SK-MEL-5 (cell line): Measurements from ENCODE around the gene IL7R. TPM values are rescaled to one million over a fixed set of nuclear protein-coding genes. Genes with fewer than 3 reads are reported as not detected.
"Not testable (repeated sequence)": the region's sequence is repeated elsewhere in the genome, so short reads cannot be mapped to it uniquely, and the experiment has no call there.

ENCODE experiments used
- DNase-seq: peaks from one replicate; pipeline ENCODE4 v3.0.0-alpha.2; 2016; ENCODE audit warnings: low read depth, low spot score
- in situ Hi-C: cut with HindIII; loops from 2 replicates; pipeline ENCODE4 v1.10.0; 2016; ENCODE audit warnings: low sequenced_read_pairs, high pct_unique_total_duplicates, low pct_unique_long_range_greater_than_20kb
- total RNA-seq: library from RNA; depleted of rRNA; stranded (reverse); fragments of >200 nt; shearing (Covaris generic); gene quantifications from 2 replicates; pipeline ENCODE4 v1.2.3, GENCODE V29; 2014

Gene IL7R
- total RNA-seq, 1 experiment from 2014 or later: 0.18 TPM

DNA sequence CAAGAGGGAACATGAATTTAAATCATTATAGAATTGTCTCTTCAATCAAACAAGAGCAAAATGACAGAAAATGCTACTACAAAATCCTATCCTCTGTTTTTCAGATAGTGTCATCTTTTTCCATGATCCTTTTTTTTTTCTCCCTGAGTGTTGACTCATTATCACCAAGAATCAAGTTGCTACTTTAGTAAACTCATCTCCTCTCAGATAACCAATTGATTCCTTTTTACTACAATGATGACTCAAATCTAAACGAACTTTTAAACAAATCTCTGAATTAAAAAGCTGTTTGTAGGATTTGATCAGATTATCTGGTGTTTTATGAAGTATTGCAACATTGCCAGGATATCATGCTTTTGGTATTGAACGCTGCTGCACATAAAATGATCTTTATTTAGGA, 23.9 kb upstream of the IL7R start:
- no peak for DNase-seq
- in situ Hi-C loops: no loop called here

DNA sequence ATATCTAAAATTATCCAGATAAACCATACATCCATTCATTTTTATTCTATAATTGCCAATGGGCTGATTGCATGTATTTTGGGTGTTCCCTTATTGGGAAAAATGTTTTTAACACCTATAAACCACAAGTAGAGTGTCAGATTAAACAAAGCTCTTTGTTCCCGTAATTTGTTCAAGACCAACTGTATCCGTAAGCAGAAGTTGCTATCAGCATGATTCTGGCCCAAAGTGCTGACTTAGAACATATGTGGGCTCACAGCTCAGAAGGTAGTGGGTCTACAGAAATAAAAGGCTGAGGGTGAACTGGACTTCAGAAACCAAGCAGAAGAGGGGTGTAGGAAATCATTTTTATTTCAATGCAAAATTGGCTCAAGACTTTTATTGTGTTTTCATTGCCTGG, 23.5 kb upstream of the IL7R start:
- no peak for DNase-seq
- in situ Hi-C loops: no loop called here

DNA sequence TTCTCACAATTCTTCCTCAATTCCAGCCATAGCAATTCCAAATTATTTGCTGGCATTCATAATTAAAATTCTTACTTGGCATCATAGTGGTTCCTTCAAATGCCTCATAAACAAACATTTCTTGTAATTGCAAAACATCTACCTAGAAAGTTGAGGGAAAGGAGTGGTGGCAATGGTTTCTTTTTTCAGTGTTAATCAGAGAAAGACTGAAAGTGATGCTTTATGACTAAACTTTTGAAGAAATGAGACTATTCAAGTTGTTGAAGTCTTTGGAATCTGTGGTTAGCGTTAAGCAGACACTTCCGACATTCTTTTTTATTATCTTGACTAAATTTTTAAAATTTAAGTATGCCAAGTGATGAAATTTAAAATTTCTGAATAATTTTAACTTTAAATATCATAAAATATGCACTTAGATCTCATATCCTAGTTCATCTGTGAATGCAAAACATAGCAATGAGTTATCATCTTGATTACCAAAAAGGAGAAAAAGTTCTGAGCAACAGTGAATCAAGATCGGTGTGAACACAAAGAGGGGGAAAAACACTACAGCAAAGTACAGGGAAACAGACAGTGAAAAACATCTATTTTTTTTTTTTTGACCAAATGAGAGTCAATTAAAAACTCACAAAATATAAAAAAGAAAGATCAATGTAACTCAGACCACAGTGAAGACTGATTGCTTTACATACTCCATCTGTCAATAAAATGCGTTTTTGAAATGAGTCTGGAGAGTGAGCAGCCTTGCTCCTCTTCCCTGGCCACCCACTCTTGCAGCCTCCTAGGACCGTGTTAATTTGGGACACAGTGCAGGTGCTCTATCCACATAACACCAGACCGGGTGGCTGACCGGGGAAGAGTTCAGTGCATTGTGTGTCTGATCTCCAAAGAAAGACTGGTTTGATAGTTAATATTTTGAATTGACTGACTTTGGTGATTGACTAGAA, 20.6 kb upstream of the IL7R start:
- DNase-seq: no peak
- in situ Hi-C loops: no loop called here

DNA sequence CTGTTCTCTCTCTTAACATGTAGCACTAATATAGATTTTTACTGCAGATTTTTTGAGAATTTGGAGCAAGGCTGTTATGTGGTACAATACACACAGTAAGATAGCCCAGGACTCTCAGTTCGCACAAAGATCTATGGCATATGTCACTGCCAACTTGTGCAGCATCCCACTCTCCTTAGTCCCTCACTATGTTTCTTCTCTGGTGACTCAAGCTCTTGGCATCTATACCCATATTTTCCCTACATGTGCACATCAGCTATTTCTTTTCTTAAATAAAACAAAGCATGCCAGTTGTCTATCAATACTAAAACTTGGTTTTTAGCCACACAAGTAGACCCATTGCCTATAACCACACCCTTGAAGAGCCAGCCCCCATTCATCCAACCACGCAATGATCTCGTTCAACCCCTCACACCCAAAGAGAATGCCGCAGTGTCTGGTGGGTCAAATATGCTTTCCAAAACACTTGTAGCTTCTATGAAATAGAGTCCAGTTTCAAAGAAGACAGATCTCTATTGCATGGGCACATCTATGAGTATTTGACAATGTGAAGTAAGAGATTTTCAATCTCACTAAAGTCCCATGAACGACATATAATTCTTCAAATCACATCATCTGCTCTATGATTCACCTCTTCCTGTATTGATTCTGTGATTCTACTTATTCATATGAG, 18.2 kb upstream of the IL7R start:
- DNase-seq: no peak
- in situ Hi-C loops: no loop called here

DNA sequence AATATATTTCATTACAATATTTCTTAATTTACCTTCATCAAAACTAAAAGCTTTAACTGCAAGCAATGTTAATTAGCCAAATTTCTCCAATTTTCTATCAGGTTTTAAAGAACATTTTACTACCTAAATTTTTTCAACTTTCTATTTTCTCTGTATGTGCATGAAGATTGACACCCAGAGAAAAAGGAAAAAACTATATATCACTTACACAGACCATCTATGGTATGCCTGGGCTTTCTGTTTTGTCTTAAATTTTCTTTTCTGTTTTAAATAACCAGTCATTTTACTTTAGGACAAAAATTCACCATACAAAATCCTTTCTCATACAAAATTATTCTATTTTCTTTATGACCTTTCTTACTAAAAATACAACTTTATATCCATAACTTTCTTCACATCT, 13.8 kb upstream of the IL7R start:
- in situ Hi-C loops: no loop called here
- DNase-seq: no peak

DNA sequence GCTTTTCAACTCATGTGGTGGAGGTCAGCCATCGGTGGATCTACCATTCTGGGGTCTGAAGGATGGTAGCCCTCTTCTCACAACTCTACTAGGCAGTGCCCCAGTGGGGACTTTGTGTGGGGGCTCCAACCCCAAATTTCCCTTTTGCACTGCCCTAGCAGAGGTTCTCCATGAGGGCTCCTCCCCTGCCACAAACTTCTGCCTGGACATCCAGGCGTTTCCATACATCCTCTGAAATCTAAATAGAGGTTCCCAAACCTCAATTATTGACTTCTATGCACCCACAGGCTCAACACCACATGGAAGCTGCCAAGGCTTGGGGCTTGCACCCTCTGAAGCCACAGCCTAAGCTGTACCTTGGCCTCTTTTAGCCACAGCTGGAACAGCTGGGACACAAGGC, 11.2 kb upstream of the IL7R start:
- in situ Hi-C loops, DNase-seq: not testable (repeated sequence)

DNA sequence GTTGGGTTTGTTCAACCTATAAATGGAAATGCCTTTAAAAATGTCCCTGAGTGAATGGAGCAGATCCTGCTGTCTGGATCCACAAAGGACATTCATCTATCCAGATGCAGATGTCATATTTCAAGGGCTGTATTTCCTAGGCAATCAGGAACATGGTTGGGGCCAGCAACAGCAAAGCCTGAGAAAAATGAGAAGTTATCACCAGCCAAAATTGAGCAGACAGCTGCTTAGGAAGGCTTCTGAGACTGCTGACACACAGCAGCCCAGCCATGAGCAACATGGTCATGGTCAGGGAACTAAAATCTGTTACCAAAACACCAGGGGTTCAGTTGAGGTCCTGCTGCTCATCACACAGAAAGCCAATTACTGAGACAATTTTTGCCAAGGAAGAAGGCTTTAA, 9.2 kb upstream of the IL7R start:
- in situ Hi-C loops: no loop called here
- no peak for DNase-seq

DNA sequence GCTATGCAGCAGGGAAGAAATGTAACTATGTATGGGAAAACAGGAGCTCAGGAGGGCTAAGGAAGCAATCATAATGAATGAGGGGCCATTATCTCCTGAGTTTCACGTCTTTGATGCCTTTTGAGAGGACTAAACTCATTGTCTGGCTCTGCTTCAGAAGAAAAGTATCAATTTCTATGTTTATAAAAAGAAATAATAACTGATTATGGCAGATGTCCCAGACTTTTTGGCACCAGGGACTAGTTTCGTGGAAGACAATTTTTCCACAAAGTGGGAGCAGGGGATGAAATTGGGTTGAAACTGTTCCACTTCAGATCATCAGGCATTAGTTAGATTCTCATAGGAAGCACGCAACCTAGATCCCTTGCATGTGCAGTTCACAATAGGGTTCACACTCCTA, 8.7 kb upstream of the IL7R start:
- no peak for DNase-seq
- in situ Hi-C loops: no loop called here

DNA sequence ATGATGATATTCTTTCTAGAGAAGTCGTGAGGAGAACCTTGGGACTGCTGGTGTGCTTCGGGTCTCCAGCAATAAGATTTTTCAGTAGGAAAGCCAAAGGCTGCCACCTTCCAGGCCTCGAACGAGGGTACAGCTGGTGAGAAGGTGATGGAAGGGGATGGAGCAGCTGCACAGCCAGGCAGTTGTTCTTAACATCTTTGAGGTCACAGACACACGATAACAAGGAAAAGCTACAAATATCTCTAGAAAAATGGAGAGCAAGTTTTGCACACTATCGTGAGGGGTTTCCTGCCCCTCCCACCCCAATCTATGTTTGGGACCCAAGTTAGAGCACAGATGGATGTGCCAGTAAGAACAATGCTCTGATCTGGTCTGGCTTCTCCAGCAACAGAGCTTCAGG, 6.8 kb upstream of the IL7R start:
- no peak for DNase-seq
- in situ Hi-C loops: no loop called here

DNA sequence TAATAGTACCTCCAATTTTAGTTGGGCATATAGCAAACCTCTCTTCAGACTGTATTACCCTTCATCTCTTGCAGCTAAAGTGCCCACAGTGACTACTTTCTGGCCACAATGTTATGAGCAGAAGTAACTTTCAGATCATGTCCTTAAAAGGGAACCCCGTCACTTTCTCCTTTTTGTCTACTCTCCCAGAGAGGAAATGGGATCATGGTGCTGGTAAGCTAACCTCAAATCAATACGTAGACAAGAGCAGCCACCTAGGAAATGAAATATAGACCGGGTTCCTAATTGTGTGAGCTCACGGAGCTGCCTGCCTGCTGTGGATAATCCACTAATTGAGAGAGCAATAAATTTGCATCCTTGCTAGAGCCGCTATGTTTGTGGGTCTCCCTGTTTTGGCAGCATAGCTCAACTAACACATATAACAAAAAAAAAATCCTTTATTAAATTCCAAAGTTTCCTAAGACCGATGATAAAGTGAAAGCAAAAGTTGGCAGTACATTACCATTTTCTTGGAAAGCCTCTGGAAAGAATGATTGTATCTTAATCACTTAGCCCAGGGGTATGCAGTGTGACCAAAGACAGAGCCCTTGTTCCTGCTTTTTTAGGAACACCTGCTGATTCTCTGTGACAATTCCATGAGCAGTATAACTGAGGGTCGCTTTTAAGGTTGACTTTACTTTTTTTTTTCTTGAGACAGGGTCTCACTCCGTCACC, 5.6 kb upstream of the IL7R start:
- DNase-seq: no peak
- in situ Hi-C loops: no loop called here

DNA sequence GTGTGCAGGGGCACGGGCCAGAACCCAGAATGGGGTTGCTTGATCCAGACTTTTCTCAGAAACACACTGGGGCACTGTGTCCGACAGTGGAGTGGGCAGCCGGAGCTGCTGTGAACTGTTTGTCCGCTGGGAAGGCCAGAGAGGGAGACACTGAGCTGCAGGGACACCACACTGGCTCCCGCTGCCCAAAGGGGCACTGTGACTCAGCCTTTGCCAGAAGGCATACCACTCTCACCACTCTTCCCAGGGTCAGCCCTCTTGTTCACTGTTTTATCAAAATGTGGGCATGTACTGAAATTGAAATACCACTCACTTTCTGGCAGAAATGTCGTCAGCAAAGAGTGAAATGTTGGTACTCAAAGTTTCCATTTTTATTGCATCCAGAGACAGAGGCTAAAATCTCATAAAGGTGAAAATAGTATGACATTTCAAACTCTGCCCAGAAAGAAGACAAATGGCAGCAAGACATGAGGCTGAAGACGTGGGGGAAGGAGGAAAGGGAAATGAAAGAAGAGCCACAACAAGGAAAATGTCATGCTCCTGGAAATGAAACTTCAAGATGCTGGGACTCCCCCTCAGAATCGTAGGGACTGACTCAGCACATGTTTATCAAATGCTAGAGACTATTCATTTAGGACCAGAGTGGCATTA, 4.5 kb upstream of the IL7R start:
- DNase-seq: peak; percentile 51
- in situ Hi-C loops: no loop called here

DNA sequence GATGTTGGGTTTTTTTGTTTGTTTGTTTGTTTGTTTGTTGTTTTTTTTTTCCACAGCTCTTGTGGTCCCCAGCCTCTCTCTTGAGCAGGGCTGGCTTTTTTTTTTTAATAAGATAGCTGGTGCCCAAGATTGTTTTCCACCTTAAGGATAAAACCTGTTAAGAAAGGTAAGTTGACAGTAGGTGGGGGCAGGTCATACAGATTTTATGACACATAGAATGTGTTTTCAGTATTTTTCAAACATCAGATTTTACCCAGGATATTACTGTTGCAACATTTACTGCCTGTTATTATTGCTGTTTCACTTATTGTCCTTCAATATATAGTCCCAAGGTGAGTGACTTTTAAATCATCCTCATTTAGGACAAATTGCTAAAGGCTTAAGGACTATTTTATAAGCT, 3.9 kb upstream of the IL7R start:
- in situ Hi-C loops: no loop called here
- DNase-seq: no peak

DNA sequence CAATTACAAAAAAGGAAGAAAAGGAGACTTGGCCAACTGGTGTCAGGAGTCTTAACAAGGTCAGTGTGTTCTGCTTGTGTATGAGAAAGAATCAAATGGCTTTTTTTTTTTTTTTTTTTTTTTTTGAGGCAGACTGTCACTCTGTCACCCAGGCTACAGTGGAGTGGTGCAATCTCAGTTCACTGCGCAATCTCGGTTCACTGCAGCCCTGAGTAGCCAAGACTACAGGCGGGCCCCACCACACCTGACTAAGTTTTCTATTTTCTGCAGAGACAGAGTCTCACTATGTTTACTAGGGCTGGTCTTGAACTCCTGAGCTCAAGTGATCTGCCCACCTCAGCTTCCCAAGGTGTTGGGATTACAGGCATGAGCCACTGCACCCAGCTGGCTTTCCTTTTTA, 3.1 kb upstream of the IL7R start:
- in situ Hi-C loops: no loop called here

DNA sequence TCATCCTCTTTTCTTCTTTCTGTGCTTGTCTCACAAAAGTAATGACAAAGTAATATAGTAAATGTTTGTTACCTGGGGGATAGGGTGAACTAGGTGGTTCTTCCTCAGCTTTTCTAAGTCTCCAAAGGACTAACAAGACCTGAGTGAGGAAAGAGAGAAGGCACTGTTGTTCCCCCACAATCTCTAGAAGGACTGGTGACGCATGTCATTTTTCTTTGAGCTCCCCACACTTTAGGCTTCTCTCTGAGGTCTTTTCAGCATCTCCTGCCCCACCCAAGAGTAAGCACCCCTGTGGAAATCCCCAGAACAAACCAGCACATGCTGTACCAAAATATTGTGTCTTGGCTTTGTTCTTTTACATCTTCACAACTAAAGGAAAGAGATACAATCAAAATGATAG, 2.4 kb upstream of the IL7R start:
- in situ Hi-C loops: no loop called here
- no peak for DNase-seq

More for the DNA sequence above, 3.1 kb upstream of the IL7R start:
- DNase-seq: no peak

DNA sequence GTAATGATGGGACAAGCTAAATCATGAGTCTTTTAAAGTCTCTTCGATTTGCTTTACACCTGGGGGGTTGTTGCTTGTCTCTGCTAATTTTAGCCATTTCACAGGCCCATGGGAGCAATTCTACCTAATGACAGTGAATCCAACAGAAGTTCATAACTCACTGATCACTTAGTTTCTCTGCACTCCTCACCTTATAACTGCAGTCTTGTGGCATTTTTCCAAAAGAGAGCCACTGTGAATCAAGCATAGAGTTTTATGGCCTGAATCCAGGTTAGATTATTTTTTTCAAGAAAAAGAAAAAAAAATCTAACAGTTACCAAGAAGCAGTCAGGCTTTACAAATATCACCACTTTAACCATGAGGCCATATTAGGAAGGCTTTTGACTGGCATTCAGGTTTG, 1.5 kb upstream of the IL7R start:
- in situ Hi-C loops: no loop called here
- no peak for DNase-seq

DNA sequence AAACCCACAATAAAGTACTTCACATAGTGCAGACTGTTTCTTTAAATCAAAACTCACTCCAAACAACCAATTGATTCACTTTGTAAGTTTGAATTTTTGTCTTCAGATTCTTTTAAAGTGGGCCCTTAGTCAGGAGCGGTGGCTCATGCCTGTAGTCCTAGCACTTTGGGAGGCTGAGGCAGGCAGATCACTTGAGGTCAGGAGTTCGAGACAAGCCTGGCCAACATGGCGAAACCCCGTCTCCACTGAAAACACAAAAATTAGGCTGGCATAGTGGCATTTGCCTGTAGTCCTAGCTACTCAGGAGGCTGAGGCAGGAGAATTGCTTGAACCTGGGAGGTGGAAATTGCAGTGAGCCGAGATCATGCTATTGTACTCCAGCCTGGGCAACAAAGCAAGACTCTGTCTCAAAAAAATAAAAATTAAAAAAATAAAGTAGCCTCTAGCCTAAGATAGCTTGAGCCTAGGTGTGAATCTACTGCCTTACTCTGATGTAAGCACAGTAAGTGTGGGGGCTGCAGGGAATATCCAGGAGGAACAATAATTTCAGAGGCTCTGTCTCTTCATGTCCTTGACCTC, 416 bp upstream of the IL7R start:
- in situ Hi-C loops, DNase-seq: not testable (repeated sequence)

DNA sequence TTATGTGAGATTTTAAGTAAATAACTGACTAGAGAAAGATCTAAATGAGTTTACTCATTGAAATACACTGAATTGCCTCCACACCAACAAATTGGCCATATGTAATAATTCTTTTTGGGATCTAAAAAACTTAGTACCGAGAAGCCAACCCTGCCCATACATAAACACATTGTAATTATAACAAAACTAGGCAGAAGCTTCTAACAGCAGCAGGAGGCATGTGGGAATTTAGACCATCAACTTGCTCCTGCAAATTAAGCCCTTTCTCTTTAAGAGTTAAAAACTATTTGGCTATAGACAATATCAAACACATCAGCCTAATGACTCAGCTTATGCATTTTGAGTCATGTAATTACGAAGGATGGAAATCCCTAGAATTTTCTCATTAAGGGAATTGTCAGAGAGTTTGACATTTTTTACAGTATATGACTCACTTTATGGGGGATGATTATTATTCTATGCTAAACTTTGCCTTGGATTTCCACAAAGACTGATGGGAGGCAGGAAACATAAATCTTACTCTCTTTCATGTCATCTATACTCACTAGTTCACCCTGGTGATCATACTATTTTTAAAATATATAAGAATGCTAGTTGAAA, 1.0 kb downstream of the IL7R start:
- in situ Hi-C loops: no loop called here
- DNase-seq: no peak
